ENCODE measurements around the gene LKAAEAR1. TPM values are rescaled to one million over a fixed set of nuclear protein-coding genes. Genes with fewer than 3 reads are reported as not detected.

LKAAEAR1 gene
- total and polyA plus RNA-seq, 9 of the 15 experiments (the other 6 are each of a cell fraction or from before 2014, with no cell fraction given) = not detected

DNA sequence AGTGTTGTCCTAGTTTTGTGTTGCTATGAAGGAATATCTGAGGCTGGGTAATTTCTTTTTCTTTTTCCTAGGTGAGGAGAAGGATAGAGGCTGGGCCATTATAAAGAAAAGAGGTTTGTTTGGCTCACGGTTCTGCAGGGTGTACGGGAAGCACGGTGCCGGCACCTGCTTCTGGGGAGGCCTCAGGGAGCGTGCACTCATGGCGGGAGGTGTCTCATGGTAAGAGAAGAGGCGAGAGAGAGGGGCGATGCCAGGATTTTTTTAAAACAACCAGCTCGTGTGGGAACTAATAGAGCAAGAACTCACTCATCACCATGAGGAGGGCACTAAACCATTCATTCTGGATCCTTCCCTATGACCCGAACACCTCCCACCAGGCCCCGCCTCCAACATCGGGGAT is 37.4 kb upstream of the LKAAEAR1 start (continued):
- TF ChIP-seq RUNX1 (IDR thresholded peaks at IDR 0.05; ENCODE audit: low read depth) (no peak), POLR2AphosphoS2 (IDR thresholded peaks at IDR 0.05; ENCODE audit: low read length) (no peak), TSC22D4 (tag; IDR thresholded peaks at IDR 0.05) (no peak)
- TF ChIP-seq, protein P1, sequence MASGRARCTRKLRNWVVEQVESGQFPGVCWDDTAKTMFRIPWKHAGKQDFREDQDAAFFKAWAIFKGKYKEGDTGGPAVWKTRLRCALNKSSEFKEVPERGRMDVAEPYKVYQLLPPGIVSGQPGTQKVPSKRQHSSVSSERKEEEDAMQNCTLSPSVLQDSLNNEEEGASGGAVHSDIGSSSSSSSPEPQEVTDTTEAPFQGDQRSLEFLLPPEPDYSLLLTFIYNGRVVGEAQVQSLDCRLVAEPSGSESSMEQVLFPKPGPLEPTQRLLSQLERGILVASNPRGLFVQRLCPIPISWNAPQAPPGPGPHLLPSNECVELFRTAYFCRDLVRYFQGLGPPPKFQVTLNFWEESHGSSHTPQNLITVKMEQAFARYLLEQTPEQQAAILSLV (tag; IDR thresholded peaks at IDR 0.05) = no peak

DNA sequence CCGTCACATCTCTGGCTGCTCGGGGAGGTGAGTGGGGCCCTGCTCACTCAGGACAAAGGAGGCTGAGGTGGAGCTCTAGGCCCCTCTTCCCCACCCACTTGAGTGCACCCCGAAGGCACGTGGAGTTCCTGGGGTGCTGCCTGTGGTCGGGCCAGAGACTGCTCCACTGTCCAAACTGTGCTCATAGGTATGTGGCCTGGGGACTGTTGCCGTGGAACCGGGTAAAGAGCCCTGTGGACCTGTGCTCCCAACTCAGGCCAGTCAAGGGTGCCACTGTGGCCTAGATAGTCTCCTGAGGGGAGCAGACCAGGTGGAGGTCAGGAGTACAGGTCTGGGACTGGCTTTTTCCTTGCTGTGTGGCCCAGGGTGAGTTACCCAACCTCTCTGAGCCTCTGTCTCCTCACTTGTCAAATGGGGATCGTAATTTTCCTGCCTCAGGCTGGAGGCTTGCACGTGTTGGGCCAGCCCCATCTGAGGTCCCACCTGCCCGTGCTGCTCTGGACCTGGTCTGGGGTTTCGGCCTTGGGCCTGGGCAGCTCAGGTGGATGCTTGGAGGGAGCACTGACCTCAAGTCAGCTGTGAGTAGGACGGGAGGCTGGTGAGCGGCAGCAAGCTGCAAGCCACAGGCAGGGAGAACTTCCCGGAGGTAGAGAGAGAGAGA is 35.6 kb upstream of the LKAAEAR1 start:
- H3K27ac ChIP-seq (ENCODE audit: extremely low read depth, low read depth, low read length) = no peak overlapping the region
- CTCF ChIA-PET (ENCODE audit: low intra/inter-chr PET ratio) = interaction anchor here (1.7 to 2.3 kb wide), 2 partner anchors 37 to 81 kb away, joined by 14 to 16 read pairs; partner anchors contain the start of gene LKAAEAR1
- H3K9me1 ChIP-seq (ENCODE audit: control insufficient read depth, insufficient read depth, low read length) = no peaks in the 10 kb centered on the region
- 0 out of 2 replicates have a peak overlapping the region, but pooled peaks have one; percentile 27 for H3K4me2 ChIP-seq (ENCODE audit: insufficient read depth, low read length)
- FAIRE-seq = peak; percentile 69
- BruUV-seq (replicated peaks) = no TSS peak
- in situ Hi-C loops (cut with MboI) (no loop called here), intact Hi-C loops (cut with micrococcal nuclease) (loop anchor here (1.0 to 5.0 kb wide), 2 partner anchors 37 to 83 kb away; partner anchors contain the start of gene C20orf204)
- peaks cover 3 to 22% of the 10 kb centered on the region in 2 experiments; a peak in 2 of 5 replicates for H3K4me1 ChIP-seq (replicated peaks in 1 of 2; ENCODE audit: control insufficient read depth in 2 of 2, insufficient read depth in 2 of 2, low read length in 2 of 2)
- peaks cover 12% of the 10 kb centered on the region; the same call in 1 of the 2 replicates for H4K20me1 ChIP-seq (replicated peaks; ENCODE audit: control insufficient read depth, insufficient read depth, low read length)
- H3K4me3 ChIP-seq = no peak overlapping the region
- ATAC-seq = peak; percentile 51
- no peaks in the 10 kb centered on the region for H3K79me2 ChIP-seq (ENCODE audit: control insufficient read depth, insufficient read depth, low read length)
- POLR2A ChIA-PET = no interaction called here
- H3K9me3 ChIP-seq (replicated peaks; ENCODE audit: control insufficient read depth, insufficient read depth, low read depth, low read length) = no peaks in the 10 kb centered on the region
- peak overlapping the region; percentile 86 for H2AFZ ChIP-seq (ENCODE audit: low read depth, low read length)
- peak overlapping the region; percentile 4 to 68; a peak in 1 of 4 replicates for H3K9ac ChIP-seq (ENCODE audit: insufficient read depth in 1 of 2, low read depth in 2 of 2, low read length in 2 of 2)
- no peak for DNase-seq (ENCODE audit: extremely low read depth in 1 of 4, low spot score in 3 of 4)
- H3K36me3 ChIP-seq (ENCODE audit: control insufficient read depth, insufficient read depth, low read length) = no peaks in the 10 kb centered on the region
- 45% methylated on average over 13 of the region's 14 CpGs for WGBS (ENCODE audit: insufficient coverage, low coverage, missing lambda C conversion rate)
- H3K27me3 ChIP-seq (ENCODE audit: control insufficient read depth in 2 of 2, insufficient read depth in 2 of 2, low read length in 2 of 2) = peaks cover 0 to 27% of the 10 kb centered on the region in 2 experiments; a peak in 3 of 5 replicates
- TF ChIP-seq NRF1 (conservative IDR thresholded peaks at IDR 0.05 in 1 of 2, IDR thresholded peaks at IDR 0.05 in 1 of 2) (peak in 1 of 2 experiments; percentile 51; a peak in 2 of 4 replicates), MTF1 (CRISPR knock-in tag; IDR thresholded peaks at IDR 0.05; ENCODE audit: borderline replicate concordance) (no peak), ZFP36 (IDR thresholded peaks at IDR 0.05; ENCODE audit: low read depth, low read length, partially characterized antibody) (peak; percentile 89), MYC (IDR thresholded peaks at IDR 0.05; ENCODE audit: low read depth, low read length) (peak; percentile 19; the same call in 1 of the 2 replicates), MYC (CRISPR knock-in tag; IDR thresholded peaks at IDR 0.05; ENCODE audit: borderline replicate concordance, low read depth) (no peak), KDM1A (IDR thresholded peaks at IDR 0.05) (peak; percentile 25 to 69; a peak in 1 of 4 replicates), ZNF263 (CRISPR knock-in tag; IDR thresholded peaks at IDR 0.05; ENCODE audit: borderline replicate concordance) (peak; percentile 66), BCOR (IDR thresholded peaks at IDR 0.05) (peak; percentile 90), ZFP1 (CRISPR knock-in tag; IDR thresholded peaks at IDR 0.05) (no peak), CHD4 (IDR thresholded peaks at IDR 0.05; ENCODE audit: insufficient read depth, insufficient replicate concordance, low read depth, low read length, poor library complexity, severe bottlenecking) (peak; percentile 36), SMARCA5 (IDR thresholded peaks at IDR 0.05) (peak; percentile 80), ZNF232 (CRISPR knock-in tag; IDR thresholded peaks at IDR 0.05) (no peak), POLR2AphosphoS2 (IDR thresholded peaks at IDR 0.05; ENCODE audit: low read length) (no peak)
- TF ChIP-seq, protein P2, sequence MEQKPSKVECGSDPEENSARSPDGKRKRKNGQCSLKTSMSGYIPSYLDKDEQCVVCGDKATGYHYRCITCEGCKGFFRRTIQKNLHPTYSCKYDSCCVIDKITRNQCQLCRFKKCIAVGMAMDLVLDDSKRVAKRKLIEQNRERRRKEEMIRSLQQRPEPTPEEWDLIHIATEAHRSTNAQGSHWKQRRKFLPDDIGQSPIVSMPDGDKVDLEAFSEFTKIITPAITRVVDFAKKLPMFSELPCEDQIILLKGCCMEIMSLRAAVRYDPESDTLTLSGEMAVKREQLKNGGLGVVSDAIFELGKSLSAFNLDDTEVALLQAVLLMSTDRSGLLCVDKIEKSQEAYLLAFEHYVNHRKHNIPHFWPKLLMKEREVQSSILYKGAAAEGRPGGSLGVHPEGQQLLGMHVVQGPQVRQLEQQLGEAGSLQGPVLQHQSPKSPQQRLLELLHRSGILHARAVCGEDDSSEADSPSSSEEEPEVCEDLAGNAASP (IDR thresholded peaks at IDR 0.05) = no peak
- TF ChIP-seq, protein P3, sequence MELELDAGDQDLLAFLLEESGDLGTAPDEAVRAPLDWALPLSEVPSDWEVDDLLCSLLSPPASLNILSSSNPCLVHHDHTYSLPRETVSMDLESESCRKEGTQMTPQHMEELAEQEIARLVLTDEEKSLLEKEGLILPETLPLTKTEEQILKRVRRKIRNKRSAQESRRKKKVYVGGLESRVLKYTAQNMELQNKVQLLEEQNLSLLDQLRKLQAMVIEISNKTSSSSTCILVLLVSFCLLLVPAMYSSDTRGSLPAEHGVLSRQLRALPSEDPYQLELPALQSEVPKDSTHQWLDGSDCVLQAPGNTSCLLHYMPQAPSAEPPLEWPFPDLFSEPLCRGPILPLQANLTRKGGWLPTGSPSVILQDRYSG (tag; conservative IDR thresholded peaks at IDR 0.05; ENCODE audit: low read depth) = no peak

Data from K562 (cell line).